Measurements from ENCODE around the gene VWA5B2.

The VWA5B2 gene

GRCh38 chr3:184227481-184227935 is 1.9 kb upstream of the VWA5B2 start:
- peak; percentile 71 for DNase-seq

DNA sequence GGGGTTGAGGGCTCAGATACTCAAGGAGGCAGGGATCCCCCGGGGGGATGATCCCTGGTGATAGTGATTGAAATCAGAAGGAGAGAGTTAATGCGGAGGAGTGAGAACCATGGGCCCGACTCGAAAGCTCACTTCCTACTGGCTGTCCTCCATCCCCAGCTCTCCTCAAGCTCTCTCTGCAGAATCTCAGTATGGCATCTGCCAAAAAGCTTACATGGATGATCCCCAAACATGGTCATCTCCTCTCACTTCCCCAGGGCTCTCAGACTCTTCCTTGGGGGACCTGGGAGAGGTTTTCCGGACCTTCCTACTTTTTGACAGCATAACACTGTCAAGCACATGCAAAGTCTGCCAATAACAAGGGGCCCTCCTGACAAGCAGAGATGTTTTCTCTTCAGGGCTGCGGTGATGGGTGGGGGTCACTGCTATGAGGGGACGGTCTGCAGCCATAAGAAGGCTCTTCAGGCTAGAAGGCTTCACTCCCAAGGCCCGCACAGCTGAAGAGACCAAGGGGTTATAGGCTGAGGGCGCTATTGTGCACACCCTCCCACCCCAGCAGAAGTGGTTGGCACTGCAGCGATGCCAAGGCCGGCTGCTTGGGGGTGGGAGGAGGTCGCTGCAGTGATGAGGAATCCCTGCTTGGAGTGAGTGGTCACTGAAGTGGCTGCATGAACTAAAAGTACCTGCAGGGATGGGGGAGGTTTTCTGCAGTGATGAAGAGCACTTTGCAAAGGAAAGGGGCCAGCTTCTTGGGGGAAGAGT is 828 bp upstream of the VWA5B2 start:
- no peak for DNase-seq

- DNase-seq, result no peak
Observed at GRCh38 chr3:184230081-184230602, 757 bp downstream of the VWA5B2 start.

DNA sequence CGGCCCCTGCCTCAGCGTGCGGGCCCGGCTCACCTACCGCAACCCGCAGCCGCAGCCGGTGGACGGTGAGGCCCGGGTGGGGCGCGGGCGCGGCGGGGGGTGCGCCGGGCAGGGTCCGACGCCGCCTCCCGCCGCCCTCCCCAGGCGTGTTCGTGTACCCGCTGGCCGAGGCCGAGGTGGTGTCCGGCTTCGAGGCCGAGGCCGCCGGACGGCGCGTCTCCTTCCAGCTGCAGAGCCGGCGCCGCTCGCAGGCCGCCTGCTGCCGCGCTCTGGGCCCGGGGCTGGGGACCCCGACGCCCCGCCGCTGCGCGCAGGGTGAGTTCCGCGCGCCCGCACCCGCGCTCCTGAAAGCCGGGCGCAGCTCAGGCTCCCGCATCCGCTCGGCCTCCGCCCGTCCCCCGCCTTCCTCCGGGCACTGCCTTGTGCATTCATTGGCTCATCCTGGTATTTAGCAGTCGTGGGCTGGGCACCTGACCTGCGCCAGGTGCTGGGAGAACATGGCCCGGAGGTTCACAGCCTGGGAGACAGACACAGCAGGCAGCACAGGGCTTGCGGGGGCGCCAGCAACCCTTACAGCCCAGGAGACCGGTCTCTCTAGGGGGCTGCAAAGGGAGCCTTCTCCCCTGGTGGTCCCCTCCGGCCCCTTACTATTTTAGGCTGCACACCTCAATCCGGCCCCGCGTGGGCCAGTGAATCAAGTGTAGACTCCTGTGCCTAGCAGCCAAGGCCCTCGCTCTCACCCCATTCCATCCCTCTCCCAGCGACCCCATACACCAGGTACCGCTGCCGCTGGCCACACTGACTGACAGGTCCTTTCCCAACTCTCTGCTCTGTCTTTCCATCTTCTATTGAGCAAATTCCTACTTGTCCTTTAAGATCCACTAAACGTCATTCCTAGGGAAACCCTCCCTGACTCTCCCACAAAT is 1.5 kb downstream of the VWA5B2 start:
- no peak for DNase-seq

DNA sequence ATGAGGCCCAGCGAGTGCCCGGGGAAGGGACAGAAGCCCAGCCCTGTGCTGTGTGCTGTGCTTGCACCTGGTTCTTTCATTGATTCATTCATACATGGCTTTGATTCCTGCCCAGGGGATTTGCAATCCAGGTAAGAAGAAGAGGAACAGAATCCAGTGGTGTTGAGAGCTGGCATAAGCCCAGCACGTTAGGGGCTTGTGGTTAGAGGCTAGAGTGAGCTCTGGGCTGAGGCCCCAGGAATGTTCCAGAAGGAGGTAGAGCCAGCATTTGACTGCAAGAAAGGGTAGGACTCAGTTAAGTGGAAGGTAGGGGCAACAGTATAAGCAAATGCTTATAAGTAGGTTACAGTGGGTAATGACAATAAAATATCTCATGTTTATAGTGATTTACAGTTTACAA is 2.3 kb downstream of the VWA5B2 start:
- DNase-seq, result no peak

DNA sequence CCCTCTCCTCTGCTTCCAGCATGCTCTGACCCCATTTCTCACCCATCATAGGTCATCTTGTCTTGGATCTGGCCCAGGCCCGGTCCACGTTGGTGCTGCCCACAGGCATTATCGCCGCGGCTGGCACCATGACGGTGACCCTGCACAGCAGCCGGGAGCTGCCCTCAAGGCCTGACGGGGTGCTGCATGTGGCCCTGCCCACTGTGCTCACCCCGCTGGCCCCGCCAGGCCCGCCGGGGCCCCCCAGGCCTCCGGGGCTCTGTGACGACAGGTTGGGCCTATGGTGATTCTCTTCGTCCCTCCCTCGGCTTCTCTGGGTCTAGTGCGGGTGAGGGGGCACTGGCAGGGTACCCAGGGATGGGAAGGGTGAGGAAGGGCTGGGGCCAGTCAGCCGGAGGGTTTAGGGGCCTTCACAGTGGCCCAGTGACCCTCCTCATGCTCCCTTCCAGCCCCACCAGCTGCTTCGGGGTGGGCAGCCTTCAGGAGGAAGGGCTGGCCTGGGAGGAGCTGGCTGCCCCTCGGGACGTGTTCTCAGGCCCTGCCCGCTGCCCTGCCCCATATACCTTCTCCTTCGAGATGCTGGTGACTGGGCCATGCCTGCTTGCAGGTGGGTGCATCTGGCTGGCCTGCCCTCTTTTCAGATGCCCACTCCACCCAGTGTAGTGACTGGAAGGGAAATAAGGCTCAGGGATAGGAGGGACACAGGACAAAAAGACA is 3.9 kb downstream of the VWA5B2 start:
- DNase-seq, result no peak

DNA sequence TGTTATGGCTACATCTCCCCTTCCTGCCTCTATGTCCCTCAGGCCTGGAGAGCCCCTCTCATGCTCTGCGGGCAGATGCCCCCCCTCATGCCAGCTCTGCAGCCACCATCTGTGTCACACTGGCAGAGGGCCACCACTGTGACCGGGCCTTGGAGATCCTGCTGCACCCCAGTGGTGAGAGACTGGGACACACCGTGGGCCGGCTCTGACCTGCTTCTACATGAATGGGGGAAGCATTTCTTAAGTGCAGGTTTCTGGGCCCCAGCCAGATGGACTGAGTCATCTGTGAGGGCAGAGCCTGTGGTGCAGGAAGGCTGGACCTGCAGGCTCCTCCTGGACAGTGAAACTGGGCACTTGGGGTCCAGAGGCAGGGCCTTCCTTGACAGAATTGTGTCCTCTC is 4.8 kb downstream of the VWA5B2 start:
- no peak for DNase-seq

GRCh38 chr3:184234671-184235380 is 5.4 kb downstream of the VWA5B2 start:
- no peak for DNase-seq

DNA sequence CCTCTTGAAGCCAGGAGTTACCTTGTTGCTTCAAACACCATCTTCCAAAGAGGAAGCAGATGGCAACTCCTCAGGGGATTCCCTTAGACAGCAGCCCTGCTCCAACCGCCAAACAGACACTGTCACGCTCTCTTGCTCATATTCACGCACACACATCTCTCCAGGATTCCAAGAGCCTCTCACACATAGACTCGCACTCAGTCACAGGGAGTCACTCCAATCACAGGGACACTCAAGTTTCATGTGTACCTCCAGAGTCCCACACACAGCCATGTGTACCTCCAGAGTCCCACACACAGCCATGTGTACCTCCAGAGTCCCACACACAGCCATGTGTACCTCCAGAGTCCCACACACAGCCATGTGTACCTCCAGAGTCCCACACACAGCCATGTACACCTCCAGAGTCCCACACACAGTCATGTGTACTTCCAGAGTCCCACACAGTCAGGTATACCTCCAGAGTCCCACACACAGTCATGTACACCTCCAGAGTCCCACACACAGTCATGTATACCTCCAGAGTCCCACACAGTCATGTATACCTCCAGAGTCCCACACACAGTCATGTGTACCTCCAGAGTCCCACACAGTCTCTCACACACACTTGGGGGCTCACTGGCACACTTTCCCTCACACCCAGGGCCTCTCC is 6.1 kb downstream of the VWA5B2 start:
- no peak for DNase-seq

GRCh38 chr3:184236033-184236410 is 6.6 kb downstream of the VWA5B2 start:
- DNase-seq, result no peak

GRCh38 chr3:184236636-184237035 is 7.3 kb downstream of the VWA5B2 start:
- no peak for DNase-seq

- DNase-seq, result no peak
Observed at GRCh38 chr3:184237211-184237610, 7.8 kb downstream of the VWA5B2 start.

- no peak for DNase-seq
Observed at GRCh38 chr3:184237807-184238206, 8.4 kb downstream of the VWA5B2 start.

DNA sequence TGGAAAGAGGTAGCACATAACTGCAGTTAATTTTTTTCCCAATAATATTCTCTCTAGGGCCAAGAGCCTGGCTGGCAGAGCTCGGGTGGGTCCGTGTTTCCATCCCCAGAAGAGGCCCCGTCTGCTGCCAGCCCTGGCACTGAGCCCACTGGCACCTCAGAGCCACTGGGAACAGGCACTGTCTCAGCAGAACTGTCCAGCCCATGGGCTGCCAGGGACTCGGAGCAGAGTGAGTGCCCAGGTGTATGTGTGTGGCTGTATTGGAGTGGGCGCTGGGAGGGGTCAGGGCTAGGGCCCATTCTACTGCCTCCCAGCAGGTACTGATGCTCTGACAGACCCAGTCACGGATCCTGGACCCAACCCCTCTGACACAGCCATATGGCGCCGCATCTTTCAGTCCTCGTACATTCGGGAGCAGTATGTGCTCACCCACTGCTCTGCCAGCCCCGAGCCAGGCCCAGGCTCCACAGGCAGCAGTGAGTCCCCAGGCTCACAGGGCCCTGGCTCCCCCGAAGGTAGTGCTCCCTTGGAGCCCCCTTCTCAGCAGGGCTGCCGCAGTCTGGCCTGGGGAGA is 8.9 kb downstream of the VWA5B2 start:
- DNase-seq, result no peak

- no peak for DNase-seq
Observed at GRCh38 chr3:184239221-184239620, 9.8 kb downstream of the VWA5B2 start.

GRCh38 chr3:184239708-184240107 is 10.3 kb downstream of the VWA5B2 start:
- no peak for DNase-seq

- DNase-seq, result no peak
Observed at GRCh38 chr3:184240384-184241140, 11.2 kb downstream of the VWA5B2 start.

DNA sequence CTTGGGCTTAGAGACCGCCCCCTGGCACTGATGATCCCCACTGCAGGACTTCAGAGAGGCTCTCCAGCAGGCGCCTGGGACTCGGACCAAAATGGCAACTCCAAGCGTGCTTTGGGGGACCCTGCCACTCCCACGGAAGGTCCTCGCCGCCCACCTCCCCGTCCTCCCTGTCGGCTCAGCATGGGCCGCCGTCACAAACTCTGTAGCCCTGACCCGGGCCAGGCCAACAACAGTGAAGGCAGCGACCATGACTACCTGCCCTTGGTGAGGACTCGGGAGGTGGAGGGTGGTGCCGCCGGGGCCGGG is 11.7 kb downstream of the VWA5B2 start:
- no peak for DNase-seq

GRCh38 chr3:184241447-184242296 is 12.3 kb downstream of the VWA5B2 start:
- DNase-seq, result no peak

DNA sequence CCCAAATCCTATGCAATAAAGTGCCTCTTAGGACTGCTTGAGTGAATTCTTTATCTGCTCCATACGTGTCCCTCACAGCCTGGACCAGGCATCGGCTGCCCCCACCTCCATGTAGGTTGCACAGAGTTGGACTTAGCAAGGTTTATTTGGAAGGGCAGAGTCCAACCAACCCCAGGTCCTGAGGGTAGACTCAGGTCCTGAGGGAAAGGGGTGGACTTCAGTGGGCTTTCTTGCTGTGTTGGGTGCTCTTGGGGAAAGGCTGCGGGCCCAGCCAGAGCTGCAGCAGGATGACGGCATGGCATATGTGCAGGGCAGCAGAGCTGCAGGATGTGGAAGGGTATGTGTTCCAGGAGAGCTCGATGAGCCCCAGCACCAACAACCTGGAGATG is 12.9 kb downstream of the VWA5B2 start:
- no peak for DNase-seq

Data from stimulated activated CD8-positive, alpha-beta memory T cell treated with anti-CD3 and anti-CD28 coated beads, Interleukin-4, amount 100 ng/mL, for 48 hours (primary cell).